ENCODE measurements around the gene KRT78.
"Not testable (repeated sequence)": the region's sequence is repeated elsewhere in the genome, so short reads cannot be mapped to it uniquely, and the experiment has no call there.

KRT78 gene

GRCh38 chr12:52798003-52798670 lies 50.7 kb downstream of the KRT78 start:
- no peak for DNase-seq (ENCODE audit: low read depth in 1 of 2, low spot score in 1 of 2)

GRCh38 chr12:52797529-52797894 lies 51.3 kb downstream of the KRT78 start:
- DNase-seq (ENCODE audit: low read depth in 1 of 2, low spot score in 1 of 2) = no peak

- DNase-seq (ENCODE audit: low read depth in 1 of 2, low spot score in 1 of 2) = no peak
Observed at GRCh38 chr12:52796839-52797528, 51.8 kb downstream of the KRT78 start.

GRCh38 chr12:52796429-52796794 lies 52.4 kb downstream of the KRT78 start:
- DNase-seq (ENCODE audit: low read depth in 1 of 2, low spot score in 1 of 2) = no peak

- DNase-seq (ENCODE audit: low read depth in 1 of 2, low spot score in 1 of 2) = no peak
Observed at GRCh38 chr12:52795694-52796428, 52.9 kb downstream of the KRT78 start, which contains the start of gene KRT3. Gene KRT3 (minus strand): TSS chr12:52796117. CDS start chr12:52796042, 75 bp downstream.

- not testable (repeated sequence) for DNase-seq (ENCODE audit: low read depth in 1 of 2, low spot score in 1 of 2)
Observed at GRCh38 chr12:52795332-52795674, 53.5 kb downstream of the KRT78 start.

GRCh38 chr12:52794479-52795331 lies 54.1 kb downstream of the KRT78 start:
- DNase-seq (ENCODE audit: low read depth in 1 of 2, low spot score in 1 of 2) = no peak

- no peak for DNase-seq (ENCODE audit: low read depth in 1 of 2, low spot score in 1 of 2)
Observed at GRCh38 chr12:52792185-52793029, 56.4 kb downstream of the KRT78 start.

- DNase-seq (ENCODE audit: low read depth in 1 of 2, low spot score in 1 of 2) = no peak
Observed at GRCh38 chr12:52791271-52792184, 57.3 kb downstream of the KRT78 start.

- no peak for DNase-seq (ENCODE audit: low read depth in 1 of 2, low spot score in 1 of 2)
Observed at GRCh38 chr12:52790427-52791270, 58.1 kb downstream of the KRT78 start.

GRCh38 chr12:52789637-52790426 lies 59.0 kb downstream of the KRT78 start:
- DNase-seq (ENCODE audit: low read depth in 1 of 2, low spot score in 1 of 2) = no peak

GRCh38 chr12:52788876-52789636 lies 59.7 kb downstream of the KRT78 start:
- no peak for DNase-seq (ENCODE audit: low read depth in 1 of 2, low spot score in 1 of 2)

- no peak for DNase-seq (ENCODE audit: low read depth in 1 of 2, low spot score in 1 of 2)
Observed at GRCh38 chr12:52788192-52788875, 60.5 kb downstream of the KRT78 start.
